Lower leg skin (tissue), 3 donors: ENCODE data around the gene CYTH1.

Source experiments
- POLR2A ChIP-seq, 2 donors: fragments of 450-650 bp; IDR thresholded peaks; one replicate each; pipeline ENCODE4 v1.6.1; 2016 to 2017; ENCODE audit warnings: antibody characterized with exemption in 2 of 2, mild to moderate bottlenecking in 1 of 2, moderate library complexity in 1 of 2
- TF ChIP-seq, protein P1 (sequence below), 3 donors: fragments of 450-650 bp; IDR thresholded peaks; one replicate each; pipeline ENCODE4 v1.5.1; 2016; ENCODE audit warnings: antibody characterized with exemption in 3 of 3, mild to moderate bottlenecking in 3 of 3, moderate library complexity in 2 of 3

DNA sequence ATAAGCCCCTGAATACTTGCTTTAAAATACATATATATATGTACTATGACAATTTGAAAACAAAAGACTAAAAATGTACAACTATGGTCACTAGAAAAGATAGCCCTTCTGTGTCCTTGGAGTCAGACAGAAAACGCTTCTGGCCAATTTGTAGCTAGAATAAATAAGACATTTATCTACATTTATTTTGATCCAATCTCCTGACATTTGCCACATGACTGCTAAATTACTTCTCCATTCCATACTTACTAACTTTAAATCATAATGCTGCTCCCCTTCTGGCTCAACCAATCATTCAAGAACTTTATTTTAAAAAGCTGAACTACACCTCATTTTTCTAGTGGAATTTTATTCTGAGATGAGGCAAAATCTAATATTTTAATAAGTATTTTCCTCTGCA lies 65.8 kb downstream of the CYTH1 start:
- TF ChIP-seq, protein P1, sequence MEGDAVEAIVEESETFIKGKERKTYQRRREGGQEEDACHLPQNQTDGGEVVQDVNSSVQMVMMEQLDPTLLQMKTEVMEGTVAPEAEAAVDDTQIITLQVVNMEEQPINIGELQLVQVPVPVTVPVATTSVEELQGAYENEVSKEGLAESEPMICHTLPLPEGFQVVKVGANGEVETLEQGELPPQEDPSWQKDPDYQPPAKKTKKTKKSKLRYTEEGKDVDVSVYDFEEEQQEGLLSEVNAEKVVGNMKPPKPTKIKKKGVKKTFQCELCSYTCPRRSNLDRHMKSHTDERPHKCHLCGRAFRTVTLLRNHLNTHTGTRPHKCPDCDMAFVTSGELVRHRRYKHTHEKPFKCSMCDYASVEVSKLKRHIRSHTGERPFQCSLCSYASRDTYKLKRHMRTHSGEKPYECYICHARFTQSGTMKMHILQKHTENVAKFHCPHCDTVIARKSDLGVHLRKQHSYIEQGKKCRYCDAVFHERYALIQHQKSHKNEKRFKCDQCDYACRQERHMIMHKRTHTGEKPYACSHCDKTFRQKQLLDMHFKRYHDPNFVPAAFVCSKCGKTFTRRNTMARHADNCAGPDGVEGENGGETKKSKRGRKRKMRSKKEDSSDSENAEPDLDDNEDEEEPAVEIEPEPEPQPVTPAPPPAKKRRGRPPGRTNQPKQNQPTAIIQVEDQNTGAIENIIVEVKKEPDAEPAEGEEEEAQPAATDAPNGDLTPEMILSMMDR (IDR thresholded peaks at IDR 0.05) = no peak
- no peak for TF ChIP-seq POLR2A (IDR thresholded peaks at IDR 0.05)
